Lung (tissue), 12 donors: Measurements from ENCODE around the gene FAM120A. TPM values are rescaled to one million over a fixed set of nuclear protein-coding genes. Genes with fewer than 3 reads are reported as not detected.

Experiments
- ATAC-seq: fragments of 200-7000 bp; cut with Tn5 transposase; one replicate; pipeline ENCODE4 v1.9.1; 2020; ENCODE audit warnings: moderate number of reproducible peaks; ENCODE audit not compliant: insufficient read depth, low FRiP score
- DNase-seq, 3 donors: peaks; one replicate each; pipeline ENCODE4 v3.0.0-alpha.2; 2013 to 2017
- H3K27ac ChIP-seq, 2 donors: one replicate each; pipeline ENCODE4 v1.5.1; 2013; ENCODE audit warnings: mild to moderate bottlenecking in 2 of 2, moderate library complexity in 2 of 2, control low read depth in 1 of 2, inconsistent platforms in 1 of 2, low read depth in 1 of 2, low read length in 1 of 2
- H3K27me3 ChIP-seq, 3 donors: one replicate each; pipeline ENCODE4 v1.5.1; 2013; ENCODE audit warnings: low read length in 2 of 3; ENCODE audit not compliant: control insufficient read depth in 3 of 3, insufficient read depth in 3 of 3
- H3K36me3 ChIP-seq, 4 donors: one replicate each; pipeline ENCODE4 v1.5.1; 2013; ENCODE audit warnings: low read length in 4 of 4, mild to moderate bottlenecking in 1 of 4, moderate library complexity in 1 of 4; ENCODE audit not compliant: control insufficient read depth in 4 of 4, insufficient read depth in 4 of 4
- H3K4me1 ChIP-seq, 5 donors: one replicate each; pipeline ENCODE4 v1.5.1; 2013; ENCODE audit warnings: low read length in 5 of 5, mild to moderate bottlenecking in 2 of 5, moderate library complexity in 1 of 5; ENCODE audit not compliant: control insufficient read depth in 5 of 5, insufficient read depth in 5 of 5
- H3K4me3 ChIP-seq: one replicate; pipeline ENCODE4 v1.5.1; 2013; ENCODE audit warnings: mild to moderate bottlenecking, control low read depth, moderate library complexity
- H3K9ac ChIP-seq, 2 donors: one replicate each; pipeline ENCODE4 v1.5.1; 2013; ENCODE audit warnings: low read length in 2 of 2, control low read depth in 1 of 2; ENCODE audit not compliant: insufficient read depth in 1 of 2
- H3K9me3 ChIP-seq, 4 donors: one replicate each; pipeline ENCODE4 v1.5.1; 2013; ENCODE audit warnings: low read length in 3 of 4, mild to moderate bottlenecking in 1 of 4, moderate library complexity in 1 of 4; ENCODE audit not compliant: control insufficient read depth in 4 of 4, insufficient read depth in 3 of 4
- CTCF ChIP-seq: IDR thresholded peaks from 2 replicates; pipeline ENCODE4 v1.5.1; 2012; ENCODE audit warnings: mild to moderate bottlenecking; ENCODE audit errors: control extremely low read depth, extremely low read depth
- WGBS, 2 donors: extraction: QIAGEN DNeasy Blood & Tissue Kit; methylation state at CpG; one replicate each; pipeline ENCODE4 v1.1.7; 2013; 5-methylcytosine and 5-hydroxymethylcytosine counted together
- polyA plus RNA-seq, 2 donors: library from polyadenylated mRNA; stranded (reverse); fragments of 200-250 nt; gene quantifications; one replicate each; pipeline ENCODE4 v1.2.1, GENCODE V29; 2013
- total RNA-seq, 2 donors: library from RNA; depleted of rRNA in 1 of 2; stranded (reverse); fragments of >200 nt in 1 of 2; gene quantifications; one replicate each; pipeline ENCODE4 v1.2.1, GENCODE V29; 2014 to 2021
- donor health status: control.
- donor health status: control.
- donor health status: Bipolar disorder and iron deficiency.
- donor health status: healthy.
- donor health status: DM: yes; HTN: yes; CAD: no.

The FAM120A gene
- total and polyA plus RNA-seq, 4 donors = 44.9 to 134 (median 91.2) TPM

- peaks cover 0 to 12% (median 3%) of the 10 kb centered on the region in 4 donors for H3K36me3 ChIP-seq
- no peak overlapping the region for H3K4me3 ChIP-seq
- H3K9me3 ChIP-seq = no peaks in the 10 kb centered on the region
- no peak overlapping the region for H3K9ac ChIP-seq
- no peak for DNase-seq
- no peak overlapping the region for H3K27ac ChIP-seq
- no peak for TF ChIP-seq CTCF
- peaks cover 0 to 17% (median 12%) of the 10 kb centered on the region in 5 donors for H3K4me1 ChIP-seq
- WGBS, 2 donors = 84% methylated on average over 9 of the region's 9 CpGs
- no peaks in the 10 kb centered on the region for H3K27me3 ChIP-seq
- ATAC-seq = no peak
Measured at GRCh38 chr9:93513606-93514005, 62.1 kb downstream of the FAM120A start.

GRCh38 chr9:93517331-93517730, 65.8 kb downstream of the FAM120A start:
- Histone ChIP-seq H3K4me1 (peaks cover 0 to 10% (median 2%) of the 10 kb centered on the region in 5 donors), H3K27me3 (no peaks in the 10 kb centered on the region), H3K27ac (no peak overlapping the region), H3K9ac (no peak overlapping the region), H3K36me3 (peaks cover 0 to 17% (median 11%) of the 10 kb centered on the region in 4 donors), H3K4me3 (no peak overlapping the region), H3K9me3 (no peaks in the 10 kb centered on the region)
- TF ChIP-seq CTCF = no peak
- no peak for DNase-seq
- 82 to 86% methylated on average over 1 of the region's 1 CpG for WGBS, 2 donors
- no peak for ATAC-seq

GRCh38 chr9:93520523-93520922, 69.0 kb downstream of the FAM120A start:
- Histone ChIP-seq H3K27ac (no peak overlapping the region), H3K9me3 (no peaks in the 10 kb centered on the region), H3K4me3 (no peak overlapping the region), H3K9ac (no peak overlapping the region), H3K36me3 (peaks cover 0 to 25% (median 18%) of the 10 kb centered on the region in 4 donors), H3K27me3 (no peaks in the 10 kb centered on the region), H3K4me1 (peaks cover 0 to 5% (median 0%) of the 10 kb centered on the region in 5 donors)
- ATAC-seq (no peak), DNase-seq (no peak)
- no peak for TF ChIP-seq CTCF
- WGBS, 2 donors = 92 to 95% methylated on average over 6 of the region's 6 CpGs

GRCh38 chr9:93522736-93523135, 71.3 kb downstream of the FAM120A start:
- peaks cover 0 to 5% (median 0%) of the 10 kb centered on the region in 5 donors for H3K4me1 ChIP-seq
- H3K4me3 ChIP-seq = no peak overlapping the region
- peaks cover 0 to 27% (median 24%) of the 10 kb centered on the region in 4 donors for H3K36me3 ChIP-seq
- no peak overlapping the region for H3K9ac ChIP-seq
- DNase-seq (no peak), ATAC-seq (no peak)
- H3K27ac ChIP-seq = no peak overlapping the region
- no peaks in the 10 kb centered on the region for H3K9me3 ChIP-seq
- 87 to 91% methylated on average over 3 of the region's 3 CpGs for WGBS, 2 donors
- no peak for TF ChIP-seq CTCF
- no peaks in the 10 kb centered on the region for H3K27me3 ChIP-seq
